Tibial artery (tissue), 4 donors: Measurements from ENCODE around the gene CC2D2A.

Experiments used
- DNase-seq, 2 donors: peaks; one replicate each; pipeline ENCODE4 v3.0.0-alpha.2; 2019
- H3K27ac ChIP-seq, 2 donors: fragments of 200-600 bp; sonication (generic) in 1 of 2; 1 replicate in 1 of 2; 2 replicates in 1 of 2; pipeline ENCODE4 v1.5.1; 2018 to 2019; ENCODE audit warnings: mild to moderate bottlenecking in 1 of 2
- H3K27me3 ChIP-seq, 2 donors: fragments of 200-600 bp; sonication (generic) in 1 of 2; one replicate each; pipeline versions ENCODE4 v1.5.1 to v1.6.0; 2016 to 2019
- H3K36me3 ChIP-seq, 3 donors: fragments of 200-600 bp; sonication (generic) in 2 of 3; one replicate each; pipeline ENCODE4 v1.5.1; 2016 to 2019; ENCODE audit warnings: mild to moderate bottlenecking in 2 of 3
- H3K4me1 ChIP-seq, 4 donors: fragments of 200-600 bp; sonication (generic) in 2 of 4; 1 replicate in 3 of 4; 2 replicates in 1 of 4; pipeline ENCODE4 v1.5.1; 2016 to 2019
- H3K4me3 ChIP-seq, 2 donors: fragments of 200-600 bp; sonication (generic) in 1 of 2; 1 replicate in 1 of 2; 2 replicates in 1 of 2; pipeline ENCODE4 v1.5.1; 2018 to 2019; ENCODE audit warnings: mild to moderate bottlenecking in 2 of 2
- H3K9me3 ChIP-seq, 3 donors: fragments of 200-600 bp; sonication (generic) in 1 of 3; one replicate each; pipeline ENCODE4 v1.5.1; 2016 to 2019
- CTCF ChIP-seq, 2 experiments: fragments of 200-600 bp in 1 of 2; fragments of 450-650 bp in 1 of 2; IDR thresholded peaks; one replicate each; pipeline ENCODE4 v1.5.1; 2017 to 2019; ENCODE audit warnings: antibody characterized with exemption in 2 of 2, mild to moderate bottlenecking in 1 of 2, moderate library complexity in 1 of 2
- intact Hi-C: fragments of 100-400 bp; cut with DNase I; formaldehyde crosslinking; loops from one replicate; pipeline ENCODE4 v1.15.0; 2023; ENCODE audit warnings: low total_unique reads

CC2D2A gene

GRCh38 chr4:15502384-15502783 lies 32.7 kb downstream of the CC2D2A start:
- Histone ChIP-seq H3K27me3 (no peaks in the 10 kb centered on the region), H3K4me1 (peaks cover 0 to 31% (median 0%) of the 10 kb centered on the region in 4 donors), H3K27ac (peak overlapping the region in 1 of 2 donors; percentile 22), H3K36me3 (peaks cover 0 to 22% (median 11%) of the 10 kb centered on the region in 3 donors), H3K4me3 (no peak overlapping the region), H3K9me3 (no peaks in the 10 kb centered on the region)
- no peak for DNase-seq
- TF ChIP-seq CTCF (IDR thresholded peaks at IDR 0.05) = no peak
- intact Hi-C loops = no loop called here

GRCh38 chr4:15504041-15504440 lies 34.4 kb downstream of the CC2D2A start:
- Histone ChIP-seq H3K27me3 (no peaks in the 10 kb centered on the region), H3K9me3 (no peaks in the 10 kb centered on the region), H3K36me3 (peaks cover 0 to 22% (median 13%) of the 10 kb centered on the region in 3 donors), H3K4me3 (no peak overlapping the region), H3K4me1 (peaks cover 0 to 27% (median 0%) of the 10 kb centered on the region in 4 donors), H3K27ac (peak overlapping the region; percentile 8 to 22)
- no peak for TF ChIP-seq CTCF (IDR thresholded peaks at IDR 0.05)
- intact Hi-C loops = no loop called here
- no peak for DNase-seq

GRCh38 chr4:15506464-15506863 lies 36.8 kb downstream of the CC2D2A start:
- Histone ChIP-seq H3K36me3 (peaks cover 15 to 36% (median 33%) of the 10 kb centered on the region in 3 donors), H3K27me3 (no peaks in the 10 kb centered on the region), H3K27ac (peak overlapping the region in 1 of 2 donors; percentile 55), H3K4me3 (no peak overlapping the region), H3K4me1 (peaks cover 0 to 27% (median 0%) of the 10 kb centered on the region in 4 donors), H3K9me3 (no peaks in the 10 kb centered on the region)
- intact Hi-C loops = no loop called here
- TF ChIP-seq CTCF (IDR thresholded peaks at IDR 0.05) = no peak
- no peak for DNase-seq

- peaks cover 0 to 27% (median 0%) of the 10 kb centered on the region in 4 donors for H3K4me1 ChIP-seq
- TF ChIP-seq CTCF (IDR thresholded peaks at IDR 0.05) = no peak
- no peak for DNase-seq
- no peak overlapping the region for H3K27ac ChIP-seq
- no peaks in the 10 kb centered on the region for H3K9me3 ChIP-seq
- intact Hi-C loops = no loop called here
- no peaks in the 10 kb centered on the region for H3K27me3 ChIP-seq
- H3K4me3 ChIP-seq = no peak overlapping the region
- H3K36me3 ChIP-seq = peaks cover 18 to 46% (median 41%) of the 10 kb centered on the region in 3 donors
Observed at GRCh38 chr4:15507679-15508078, 38.0 kb downstream of the CC2D2A start.

- Histone ChIP-seq H3K4me3 (no peak overlapping the region), H3K27ac (no peak overlapping the region), H3K4me1 (peaks cover 0 to 9% (median 0%) of the 10 kb centered on the region in 4 donors), H3K9me3 (no peaks in the 10 kb centered on the region), H3K36me3 (peaks cover 30 to 49% (median 39%) of the 10 kb centered on the region in 3 donors), H3K27me3 (no peaks in the 10 kb centered on the region)
- no peak for TF ChIP-seq CTCF (IDR thresholded peaks at IDR 0.05)
- intact Hi-C loops = no loop called here
- no peak for DNase-seq
Observed at GRCh38 chr4:15510961-15511360, 41.3 kb downstream of the CC2D2A start.

- no peak overlapping the region for H3K27ac ChIP-seq
- H3K27me3 ChIP-seq = no peaks in the 10 kb centered on the region
- no peaks in the 10 kb centered on the region for H3K9me3 ChIP-seq
- peaks cover 46 to 72% (median 52%) of the 10 kb centered on the region in 3 donors for H3K36me3 ChIP-seq
- intact Hi-C loops = no loop called here
- H3K4me1 ChIP-seq = no peaks in the 10 kb centered on the region
- H3K4me3 ChIP-seq = no peak overlapping the region
- no peak for DNase-seq
- TF ChIP-seq CTCF (IDR thresholded peaks at IDR 0.05) = no peak
Observed at GRCh38 chr4:15513545-15513944, 43.9 kb downstream of the CC2D2A start.
